ENCODE results near the gene GLRX5. TPM values are rescaled to one million over a fixed set of nuclear protein-coding genes. Genes with fewer than 3 reads are reported as not detected.

The GLRX5 gene
- total RNA-seq, 1 experiment from 2014 or later = 58.0 TPM

DNA sequence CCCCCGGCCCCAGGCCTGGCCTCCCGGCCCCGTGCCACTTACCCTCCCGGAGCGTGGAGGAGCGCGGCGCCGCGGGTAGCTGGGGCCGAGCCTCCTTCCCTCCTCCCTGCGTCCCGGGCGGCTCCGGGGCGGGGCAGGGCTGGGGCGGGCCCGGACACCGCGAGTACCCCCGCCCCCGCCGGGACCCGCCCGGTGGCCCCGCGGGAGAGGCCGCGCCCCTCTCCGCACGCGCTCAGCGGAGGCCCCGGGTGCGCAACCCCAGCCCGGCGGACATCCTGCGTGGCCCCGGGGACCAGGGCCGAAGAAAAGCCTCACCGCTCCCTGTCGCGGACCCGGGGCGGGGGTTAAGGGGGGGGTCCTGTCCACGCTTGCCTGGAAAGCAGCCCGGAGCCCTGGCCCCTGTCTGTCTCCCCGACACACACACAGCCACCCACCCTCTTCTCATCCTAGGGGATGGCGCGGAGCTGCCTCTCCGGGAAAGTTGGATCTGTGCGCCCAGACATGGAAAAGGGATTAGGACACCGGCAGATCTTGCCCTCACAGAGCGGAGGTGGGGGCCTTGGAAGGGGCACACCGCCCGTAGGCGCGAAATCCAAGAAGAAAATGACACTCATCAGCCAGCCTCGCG, 18.2 kb upstream of the GLRX5 start, which contains the start of gene SYNE3:
SYNE3 (minus strand) TSS at position 97 of the 628 bp plus-strand sequence. CDS start 40,829 bp downstream, outside the sequence.
- Mint-ChIP-seq H3K36me3 (ENCODE audit: insufficient read depth, unreplicated experiment) (no peaks in the 10 kb centered on the region), H3K4me1 (ENCODE audit: low read depth, unreplicated experiment) (peaks cover 18% of the 10 kb centered on the region), H3K4me3 (ENCODE audit: low read depth, unreplicated experiment) (peak within 1 kb of the TSS; percentile 64), H3K27me3 (ENCODE audit: unreplicated experiment) (no peaks in the 10 kb centered on the region), H3K9me3 (ENCODE audit: low read depth, unreplicated experiment) (no peaks in the 10 kb centered on the region), H3K27ac (ENCODE audit: unreplicated experiment) (no peak within 1 kb of the TSS)
- no peak for TF ChIP-seq CTCF (IDR thresholded peaks at IDR 0.05; ENCODE audit: unreplicated experiment)
- intact Hi-C loops (cut with micrococcal nuclease; ENCODE audit: unreplicated experiment) = no loop called here
- CTCF ChIA-PET = interaction anchor here (1.0 to 3.1 kb wide), 2 partner anchors 33 to 74 kb away, joined by 3 to 13 read pairs; no protein-coding TSS in a partner anchor
- no TSS peak for BruUV-seq (replicated peaks)
- peak; percentile 44 for DNase-seq

GRCh38 chr14:95518045-95518751, 16.7 kb upstream of the GLRX5 start:
- no peak for TF ChIP-seq CTCF (IDR thresholded peaks at IDR 0.05; ENCODE audit: unreplicated experiment)
- Mint-ChIP-seq H3K9me3 (ENCODE audit: low read depth, unreplicated experiment) (no peaks in the 10 kb centered on the region), H3K4me3 (ENCODE audit: low read depth, unreplicated experiment) (no peak overlapping the region), H3K4me1 (ENCODE audit: low read depth, unreplicated experiment) (peaks cover 24% of the 10 kb centered on the region), H3K27ac (ENCODE audit: unreplicated experiment) (no peak overlapping the region), H3K36me3 (ENCODE audit: insufficient read depth, unreplicated experiment) (no peaks in the 10 kb centered on the region), H3K27me3 (ENCODE audit: unreplicated experiment) (no peaks in the 10 kb centered on the region)
- BruUV-seq (replicated peaks) = no TSS peak
- intact Hi-C loops (cut with micrococcal nuclease; ENCODE audit: unreplicated experiment) = no loop called here
- CTCF ChIA-PET = interaction anchor here (1.3 kb wide), 1 partner anchor 76 kb away, joined by 3 read pairs; no protein-coding TSS in a partner anchor
- DNase-seq = no peak

DNA sequence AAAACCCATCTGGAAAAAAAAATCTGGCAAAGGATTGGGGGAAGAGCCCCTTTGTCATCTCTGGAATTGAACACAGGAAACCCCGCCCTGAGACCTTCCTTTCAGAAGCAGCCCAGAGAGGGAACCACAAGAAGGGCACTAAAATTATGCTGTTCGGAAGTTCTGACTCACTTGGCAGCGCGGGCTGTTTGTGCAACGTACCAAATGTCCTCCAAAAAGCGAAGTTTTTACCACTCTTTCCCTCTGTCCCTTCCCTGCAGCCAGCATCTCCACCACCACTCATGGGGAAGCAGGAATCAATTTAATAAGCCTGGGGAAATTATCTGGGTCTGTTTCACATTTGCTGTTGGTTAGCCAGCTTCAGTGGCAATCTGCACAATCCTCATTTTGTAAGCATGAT, 15.2 kb upstream of the GLRX5 start:
- no peak for DNase-seq
- CTCF ChIA-PET = no interaction called here
- no peak overlapping the region for H3K4me3 Mint-ChIP-seq (ENCODE audit: low read depth, unreplicated experiment)

DNA sequence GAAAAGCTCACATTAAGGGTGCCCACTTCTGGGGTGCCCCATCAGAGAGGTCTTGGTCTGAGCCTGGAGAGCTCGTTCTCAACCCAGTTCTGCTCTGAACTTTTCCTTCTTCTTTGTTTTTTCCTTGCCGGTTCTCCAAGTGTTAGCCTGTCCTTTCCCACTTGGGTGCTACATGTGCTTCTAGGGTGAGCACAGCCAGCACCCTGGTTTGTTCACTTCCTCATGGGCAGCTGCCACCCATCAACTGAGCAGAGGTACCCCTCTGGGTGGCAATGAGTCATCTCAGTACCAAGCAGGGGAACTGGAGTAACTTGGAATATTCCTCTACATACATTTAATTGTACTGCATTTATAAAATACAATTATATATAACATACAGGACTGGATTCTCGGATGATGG, 14.5 kb upstream of the GLRX5 start:
- H3K4me3 Mint-ChIP-seq (ENCODE audit: low read depth, unreplicated experiment) = no peak overlapping the region
- intact Hi-C loops (cut with micrococcal nuclease; ENCODE audit: unreplicated experiment) = no loop called here
- no TSS peak for BruUV-seq (replicated peaks)
- CTCF ChIA-PET = no interaction called here
- no peaks in the 10 kb centered on the region for H3K9me3 Mint-ChIP-seq (ENCODE audit: low read depth, unreplicated experiment)
- peaks cover 5% of the 10 kb centered on the region for H3K36me3 Mint-ChIP-seq (ENCODE audit: insufficient read depth, unreplicated experiment)
- TF ChIP-seq CTCF (IDR thresholded peaks at IDR 0.05; ENCODE audit: unreplicated experiment) = no peak
- no peak overlapping the region for H3K27ac Mint-ChIP-seq (ENCODE audit: unreplicated experiment)
- H3K4me1 Mint-ChIP-seq (ENCODE audit: low read depth, unreplicated experiment) = peaks cover 45% of the 10 kb centered on the region
- no peaks in the 10 kb centered on the region for H3K27me3 Mint-ChIP-seq (ENCODE audit: unreplicated experiment)
- DNase-seq = no peak

More for the DNA sequence above, 15.2 kb upstream of the GLRX5 start:
- no TSS peak for BruUV-seq (replicated peaks)
- Mint-ChIP-seq H3K36me3 (ENCODE audit: insufficient read depth, unreplicated experiment) (peaks cover 5% of the 10 kb centered on the region), H3K27me3 (ENCODE audit: unreplicated experiment) (no peaks in the 10 kb centered on the region), H3K9me3 (ENCODE audit: low read depth, unreplicated experiment) (no peaks in the 10 kb centered on the region), H3K4me1 (ENCODE audit: low read depth, unreplicated experiment) (peaks cover 39% of the 10 kb centered on the region), H3K27ac (ENCODE audit: unreplicated experiment) (no peak overlapping the region)
- intact Hi-C loops (cut with micrococcal nuclease; ENCODE audit: unreplicated experiment) = no loop called here
- TF ChIP-seq CTCF (IDR thresholded peaks at IDR 0.05; ENCODE audit: unreplicated experiment) = no peak

Measured in Calu3 (cell line).